GM18526 (cell line): ENCODE results near the gene ZFP92.

Source experiments
- POLR2A ChIP-seq: IDR thresholded peaks from 3 replicates; pipeline ENCODE4 v1.6.1; 2011; ENCODE audit not compliant: insufficient read length; ENCODE audit errors: extremely low read depth

The ZFP92 gene

DNA sequence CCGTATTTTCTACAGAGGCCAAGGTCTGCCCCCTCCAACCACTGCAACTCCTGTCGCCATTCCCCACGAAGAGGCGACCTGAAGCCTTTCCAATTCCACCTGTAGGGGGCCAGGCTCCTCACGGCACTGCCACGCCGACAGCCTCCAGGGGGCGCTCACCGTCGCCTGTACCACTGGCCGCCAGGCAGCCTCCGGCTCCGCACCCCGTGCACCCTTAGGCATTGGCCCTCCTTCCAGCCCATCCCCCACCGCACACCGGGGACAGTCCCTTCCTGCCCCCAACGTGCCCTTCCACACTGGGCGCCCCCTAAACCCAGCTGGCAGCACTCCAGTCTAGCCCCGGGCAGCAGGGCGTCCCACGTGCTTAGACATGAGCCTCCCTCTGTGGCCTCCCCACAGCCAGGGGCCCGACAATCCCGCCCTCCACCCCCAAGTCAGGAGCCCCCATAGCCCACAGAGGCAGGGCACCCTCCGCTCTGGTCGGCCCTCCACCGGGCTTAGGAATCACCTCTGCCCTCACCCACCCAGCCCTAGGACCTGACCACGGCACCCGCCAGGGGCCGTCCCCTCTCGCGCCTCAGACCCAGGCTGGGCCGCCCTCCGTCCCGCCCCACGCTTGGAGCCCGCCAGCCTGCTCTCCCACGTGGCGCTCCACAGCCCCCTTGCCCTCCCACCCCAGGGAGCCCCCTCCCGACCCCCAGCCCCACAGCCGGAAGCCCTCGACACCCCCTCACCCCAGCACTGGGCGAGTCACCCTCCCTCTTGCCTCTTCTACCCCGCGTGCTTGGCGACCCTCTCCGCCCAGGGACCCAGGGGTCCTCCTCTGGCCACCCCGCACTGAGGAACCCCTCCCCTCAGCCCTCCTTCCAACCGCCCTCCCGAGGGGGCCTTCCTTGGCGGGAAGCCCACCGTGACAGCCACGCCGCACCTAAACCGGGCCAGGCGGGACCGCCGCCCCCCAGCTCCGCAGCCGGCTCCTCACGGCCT is 10.8 kb upstream of the ZFP92 start:
- TF ChIP-seq POLR2A = no peak

GRCh38 chrX:153401133-153401764 is 10.0 kb upstream of the ZFP92 start, which contains the start of gene PNMA6E:
TSS of gene PNMA6E (minus strand) at chrX:153401350. CDS start at chrX:153398849, 2,501 bp downstream.
- no peak for TF ChIP-seq POLR2A

GRCh38 chrX:153405426-153405825 is 5.8 kb upstream of the ZFP92 start:
- TF ChIP-seq POLR2A = no peak

GRCh38 chrX:153406011-153406410 is 5.3 kb upstream of the ZFP92 start:
- no peak for TF ChIP-seq POLR2A

DNA sequence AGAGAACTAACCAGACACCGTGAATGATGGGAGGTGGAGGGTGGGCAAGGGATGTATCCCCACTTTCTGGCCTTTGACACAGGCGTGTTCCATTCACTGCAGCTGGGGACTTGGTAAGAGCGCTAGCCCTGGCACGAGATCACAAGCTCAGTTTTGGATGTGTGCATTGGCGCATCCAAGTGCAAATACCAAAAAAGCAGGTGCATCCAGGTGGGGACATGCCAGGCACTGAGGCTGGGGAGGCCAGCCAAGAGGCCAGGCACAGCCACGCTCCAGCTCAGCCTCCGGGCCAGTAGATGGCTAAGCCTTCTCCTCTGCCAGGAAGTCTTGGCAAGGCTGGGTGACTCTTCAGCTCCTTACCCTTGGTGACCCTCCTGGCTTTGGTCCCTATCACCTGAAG is 4.4 kb upstream of the ZFP92 start:
- TF ChIP-seq POLR2A = no peak

DNA sequence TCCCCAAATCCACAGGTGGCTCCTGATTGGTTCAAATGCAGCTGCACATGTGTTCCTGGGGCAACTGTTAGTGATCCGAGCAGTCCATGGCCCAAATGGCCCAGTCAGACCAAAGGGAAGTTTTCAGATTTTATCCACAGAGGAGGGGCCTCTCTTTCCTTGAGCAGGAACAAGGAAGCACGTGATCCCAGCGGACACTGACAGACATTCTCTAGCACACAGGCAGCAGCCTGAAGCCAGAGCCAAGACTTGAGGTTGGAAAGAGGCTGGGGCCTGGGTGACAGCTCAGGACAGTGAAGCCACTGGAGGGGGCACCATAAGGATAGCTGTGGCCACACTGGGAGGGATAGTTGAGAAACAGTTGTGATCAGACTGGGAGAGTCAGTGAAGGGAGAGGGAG is 3.5 kb upstream of the ZFP92 start:
- TF ChIP-seq POLR2A = no peak

- TF ChIP-seq POLR2A = no peak
Measured at GRCh38 chrX:153408221-153408721, 3.0 kb upstream of the ZFP92 start.

DNA sequence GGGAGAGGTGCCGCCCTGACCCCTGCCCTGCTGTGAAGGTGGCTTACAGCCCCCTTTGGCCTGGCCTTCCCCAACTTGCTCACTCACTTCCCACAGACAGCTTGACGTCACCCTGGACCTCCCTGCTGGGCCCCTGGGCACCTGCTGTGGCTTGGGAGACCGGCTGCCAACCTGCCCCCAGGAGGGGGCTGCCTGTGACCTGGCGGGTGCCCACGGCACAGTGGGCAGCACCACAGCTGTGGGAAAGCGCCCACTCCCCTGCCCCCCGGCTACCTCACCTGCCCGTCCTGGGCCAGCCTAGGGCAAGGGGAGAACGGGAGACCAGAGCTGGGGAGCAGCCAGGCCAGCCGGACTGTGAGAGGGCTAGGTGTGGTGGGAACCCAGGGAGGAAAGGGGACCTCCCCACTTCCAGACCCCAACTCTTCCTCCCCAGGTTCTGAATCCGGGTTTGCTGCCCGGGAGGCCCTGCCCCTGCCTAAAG is 2.4 kb upstream of the ZFP92 start:
- no peak for TF ChIP-seq POLR2A

- no peak for TF ChIP-seq POLR2A
Measured at GRCh38 chrX:153409414-153410101, 1.7 kb upstream of the ZFP92 start.

GRCh38 chrX:153410373-153410772 is 899 bp upstream of the ZFP92 start:
- TF ChIP-seq POLR2A = no peak

DNA sequence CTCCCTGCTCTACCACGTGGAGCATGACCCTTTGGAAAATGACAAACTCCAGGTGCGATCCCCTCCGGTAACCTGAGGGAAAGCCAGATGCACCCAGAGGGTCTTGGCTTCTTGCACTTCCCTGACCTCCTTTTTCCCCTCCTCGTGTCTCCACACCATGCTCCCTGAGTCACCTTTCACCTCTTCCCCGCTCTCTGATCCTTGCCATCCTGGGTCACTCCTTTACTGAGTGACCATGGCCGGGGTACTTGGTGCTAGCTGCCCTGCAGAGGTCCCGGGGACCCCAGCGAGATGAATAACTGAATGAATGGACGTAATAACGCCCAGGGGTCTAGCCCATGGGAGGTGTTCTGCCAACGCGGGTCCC is 401 bp upstream of the ZFP92 start:
- TF ChIP-seq POLR2A = no peak

- TF ChIP-seq POLR2A = no peak
Measured at GRCh38 chrX:153411988-153412574, 809 bp downstream of the ZFP92 start.

DNA sequence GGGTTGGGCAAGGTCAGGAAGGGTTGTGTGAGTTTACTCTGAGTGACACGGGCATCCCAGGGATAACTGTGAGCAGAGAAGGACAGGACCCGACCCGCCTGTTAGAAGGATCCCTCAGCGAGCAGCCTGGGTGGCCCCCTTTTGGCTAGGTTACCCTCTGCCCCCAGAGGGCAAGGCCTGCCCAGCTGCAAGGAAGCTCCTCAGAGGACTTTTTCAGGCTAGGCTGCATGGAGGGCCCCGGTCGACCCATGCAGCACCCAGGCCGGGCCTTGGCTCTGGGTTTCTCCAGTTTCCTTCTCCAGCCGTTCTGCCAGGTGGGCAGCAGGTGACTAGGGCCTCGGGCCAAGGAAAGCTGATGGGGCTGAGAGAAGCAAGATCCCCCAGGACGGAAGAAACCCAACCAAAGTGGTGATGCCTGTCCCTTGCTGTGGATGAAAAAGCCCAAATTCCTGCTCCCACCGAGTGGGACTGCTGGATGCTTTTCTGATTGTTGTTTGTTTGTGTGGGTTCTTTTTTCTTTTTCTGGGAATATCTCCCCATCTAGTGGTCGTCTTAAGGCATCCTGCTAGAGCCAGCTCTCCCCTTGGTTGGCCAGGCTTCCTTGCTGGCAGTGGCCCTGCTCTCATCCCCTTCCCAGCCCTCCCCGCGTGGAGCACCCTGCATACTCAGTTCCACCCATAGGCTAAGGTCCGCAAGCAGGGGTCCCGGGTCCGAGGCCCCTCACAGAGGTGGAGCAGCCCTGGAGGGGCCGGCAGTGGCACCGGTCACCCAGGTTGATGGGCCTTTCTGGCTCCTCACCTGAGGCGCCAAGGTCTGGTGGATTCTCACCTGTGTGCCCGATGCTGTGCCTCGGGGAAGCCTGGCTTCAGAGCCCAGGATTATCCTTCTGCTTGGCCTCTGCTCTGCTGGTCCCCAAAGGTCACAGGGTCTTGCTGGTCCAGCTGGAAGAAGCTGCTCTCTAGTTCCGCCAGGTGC is 1.8 kb downstream of the ZFP92 start:
- no peak for TF ChIP-seq POLR2A

- TF ChIP-seq POLR2A = no peak
Measured at GRCh38 chrX:153413731-153414130, 2.5 kb downstream of the ZFP92 start.
